NCI-H128 (cell line): ENCODE results near the gene SLC2A1.
A peak's percentile ranks its signal among the peaks of the same experiment; 100 is the strongest.

Source experiments
- DNase-seq: peaks from one replicate; lab custom pipeline; 2025; ENCODE audit not compliant: unreplicated experiment; lab: John Stamatoyannopoulos, UW

The SLC2A1 gene

GRCh38 chr1:42979896-42980800 is 21.5 kb upstream of the SLC2A1 start:
- DNase-seq, result no peak

DNA sequence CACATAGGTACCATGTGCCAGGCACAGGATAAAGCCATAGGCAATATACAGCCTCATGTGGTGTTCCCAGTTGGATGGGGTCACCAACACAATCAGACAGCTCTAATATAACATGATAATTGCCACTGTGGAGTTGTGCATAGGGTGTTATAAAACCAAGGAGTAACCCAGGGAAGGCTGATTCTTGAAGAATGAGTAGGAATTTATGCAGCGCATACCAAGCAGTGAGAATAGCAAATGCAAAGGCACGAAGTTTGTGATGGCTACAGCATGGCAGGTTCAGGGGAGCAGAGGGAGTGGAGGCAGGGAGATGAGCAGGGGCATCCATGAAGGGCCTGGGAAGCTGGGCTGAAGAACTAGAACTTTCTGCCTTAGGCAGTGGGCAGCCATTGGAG is 20.4 kb upstream of the SLC2A1 start:
- DNase-seq, result no peak

- no peak for DNase-seq
These were observed 19.8 kb upstream of the SLC2A1 start for GRCh38 chr1:42978317-42979035.

- no peak for DNase-seq
These were observed 19.0 kb upstream of the SLC2A1 start for GRCh38 chr1:42977653-42978052.

DNA sequence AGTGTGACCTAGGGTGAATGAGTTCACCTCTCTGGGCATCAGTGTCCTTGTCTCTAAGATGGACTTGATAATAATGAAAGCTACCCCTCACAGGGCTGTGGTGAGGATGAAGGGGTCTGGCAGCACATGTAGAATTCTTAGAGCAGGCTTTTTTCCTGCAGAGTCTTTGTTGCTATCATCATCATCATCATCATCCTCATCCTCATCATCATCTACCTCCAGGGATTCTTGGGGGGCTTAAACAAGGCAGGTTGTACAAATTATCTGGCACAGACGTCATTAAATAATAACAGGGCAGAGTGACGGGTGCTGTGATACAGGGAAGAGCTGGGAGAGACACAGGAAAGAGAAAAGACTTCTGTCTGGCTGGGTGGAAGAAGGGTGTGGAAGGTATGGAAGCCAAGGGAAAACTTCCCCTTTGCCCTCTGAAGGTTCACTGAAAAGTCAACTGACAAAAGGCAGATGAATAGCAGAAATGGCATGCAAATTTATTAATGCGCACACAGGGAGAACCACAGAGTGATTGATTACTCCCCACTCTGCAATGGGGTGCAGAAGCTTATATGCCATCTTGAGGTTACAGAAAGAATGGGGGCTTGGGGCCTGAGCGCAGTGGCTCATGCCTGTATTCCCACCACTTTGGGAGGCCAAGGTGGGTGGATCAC is 17.0 kb upstream of the SLC2A1 start:
- DNase-seq, result no peak

- DNase-seq, result no peak
These were observed 16.2 kb upstream of the SLC2A1 start for GRCh38 chr1:42974767-42975437.

- no peak for DNase-seq
These were observed 15.1 kb upstream of the SLC2A1 start for GRCh38 chr1:42973799-42974198.

GRCh38 chr1:42973286-42973685 is 14.6 kb upstream of the SLC2A1 start:
- no peak for DNase-seq

DNA sequence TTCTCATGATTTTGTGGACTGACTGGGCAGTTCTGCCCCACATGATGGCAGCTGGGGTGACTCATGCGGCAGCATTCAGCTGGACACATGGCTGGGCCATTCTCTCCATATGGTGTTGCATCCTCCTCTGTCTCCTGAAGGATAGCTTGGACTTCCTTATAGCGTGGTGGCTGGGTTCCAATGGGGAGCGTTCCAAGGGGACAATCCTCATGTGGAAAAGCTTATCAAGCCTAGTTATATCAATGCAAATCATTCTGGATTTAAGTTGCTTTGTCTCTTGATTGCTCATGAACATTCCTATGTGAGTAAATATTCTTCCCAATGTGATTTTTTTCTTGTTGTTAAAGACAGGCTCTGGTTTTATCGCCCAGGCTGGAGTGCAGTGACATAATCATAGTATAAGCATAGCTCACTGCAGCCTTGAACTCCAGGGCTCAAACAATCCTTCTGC is 13.2 kb upstream of the SLC2A1 start:
- no peak for DNase-seq

DNA sequence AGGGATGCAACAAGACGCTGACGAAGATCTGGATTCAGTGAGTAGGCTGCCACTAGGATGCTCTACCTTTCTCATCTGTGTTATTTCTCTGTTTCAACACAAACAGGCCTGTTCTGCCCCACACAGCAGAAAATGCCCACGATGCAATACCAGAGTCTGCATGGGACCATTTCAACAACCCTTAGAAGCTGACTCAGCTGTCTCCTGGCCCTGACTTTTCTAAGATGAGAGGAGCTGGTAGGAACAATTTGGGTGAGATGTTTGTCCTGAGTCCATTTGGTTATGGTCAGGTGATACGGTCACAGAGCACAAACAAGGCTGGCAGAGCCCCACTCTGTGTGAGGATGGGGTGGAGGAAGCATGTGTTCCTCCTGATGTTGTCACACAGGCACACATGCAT is 11.5 kb upstream of the SLC2A1 start:
- no peak for DNase-seq

GRCh38 chr1:42968654-42969053 is 10.0 kb upstream of the SLC2A1 start:
- DNase-seq, result no peak

DNA sequence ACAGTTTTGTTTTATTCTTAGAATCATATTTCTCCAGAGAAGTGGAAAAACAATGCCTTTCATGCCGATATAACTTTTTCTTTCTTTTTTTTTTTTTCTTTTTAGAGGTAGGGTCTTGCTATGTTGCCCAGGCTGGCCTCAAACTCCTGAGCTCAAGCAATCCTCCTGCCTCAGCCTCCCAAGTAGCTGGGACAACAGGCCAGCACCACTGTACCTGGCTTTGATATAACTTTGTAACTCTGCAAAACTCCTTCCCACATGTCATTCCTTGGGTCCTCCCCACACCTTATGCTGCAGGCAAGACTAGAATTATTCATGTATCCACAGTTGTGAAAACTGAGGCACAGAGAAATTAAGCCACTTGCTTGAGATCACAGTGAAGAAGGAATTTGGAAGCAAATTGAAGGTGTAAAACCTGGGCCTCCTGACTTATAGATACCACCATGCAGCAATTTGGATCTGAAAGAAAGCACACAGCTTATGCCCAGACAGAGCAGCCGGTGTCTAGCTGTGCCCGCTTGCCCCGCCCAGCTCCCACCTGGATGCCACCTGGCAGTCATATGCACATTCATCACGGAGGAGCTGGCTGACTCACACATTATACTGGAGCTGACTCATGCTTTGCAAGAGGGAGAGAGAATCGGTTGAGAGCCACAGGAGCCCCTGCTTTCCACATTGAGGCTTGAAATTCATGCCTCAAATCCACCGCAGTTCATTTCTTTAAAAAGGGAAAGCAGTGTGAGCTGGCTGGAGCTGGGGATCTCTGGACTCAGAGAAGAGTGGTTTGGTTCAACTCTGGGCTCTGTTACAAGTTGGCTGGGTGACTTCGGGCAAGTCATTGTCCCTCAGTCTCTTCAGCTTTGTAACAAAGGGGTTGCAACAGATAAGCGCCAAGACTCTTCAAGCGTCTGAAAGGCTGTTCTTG is 8.3 kb upstream of the SLC2A1 start:
- peak; percentile 79 for DNase-seq

DNA sequence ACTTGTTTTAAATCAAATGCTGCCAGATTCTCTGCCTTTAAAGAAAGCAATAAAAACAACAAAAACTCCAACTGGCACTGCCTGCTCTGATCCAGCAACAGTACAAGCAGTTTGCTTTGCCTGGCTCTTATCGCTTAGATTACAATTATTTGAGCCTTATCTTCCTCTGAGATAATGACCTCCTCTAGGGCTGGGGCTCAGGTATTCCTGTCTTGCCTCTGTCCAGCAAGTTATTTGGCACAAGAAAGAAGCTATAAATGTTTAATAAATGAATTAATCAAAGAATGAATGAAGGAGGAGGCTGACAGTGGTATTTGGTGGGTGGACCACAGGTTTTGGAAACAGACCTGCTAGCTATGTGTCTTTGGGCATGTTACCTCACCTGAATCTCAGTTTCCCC is 6.7 kb upstream of the SLC2A1 start:
- DNase-seq, result no peak

- DNase-seq, result no peak
These were observed 5.6 kb upstream of the SLC2A1 start for GRCh38 chr1:42964044-42964812.

DNA sequence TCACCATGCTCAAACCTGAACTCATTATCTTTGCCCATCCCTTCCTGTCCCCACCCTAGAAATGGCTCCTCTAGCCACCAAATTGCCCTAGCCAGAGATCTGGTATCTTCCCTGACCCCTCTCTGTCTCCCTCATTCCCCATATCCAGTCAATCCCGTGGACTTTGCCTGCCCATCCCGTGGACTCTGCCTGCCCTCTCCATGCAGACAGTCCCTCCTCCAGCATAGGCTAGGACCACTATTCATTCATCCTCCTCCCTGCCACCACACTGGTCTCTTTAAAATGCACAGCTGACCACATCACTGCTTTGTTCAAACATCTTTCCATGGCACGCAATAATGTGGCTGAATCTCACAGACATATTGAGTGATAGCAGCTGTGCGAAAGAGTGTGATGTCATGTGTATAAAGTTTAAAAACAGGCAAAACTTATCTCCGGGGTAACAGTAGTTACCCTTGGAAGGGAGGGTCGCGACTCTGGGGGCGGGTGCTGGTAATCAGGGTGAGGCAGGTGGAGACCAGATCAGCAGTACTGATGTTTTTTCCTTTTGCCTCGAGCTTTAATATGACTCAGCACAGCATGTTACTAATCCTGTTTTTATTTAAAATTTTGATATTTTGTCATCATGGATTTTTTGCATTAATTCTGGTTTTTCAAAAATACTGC is 4.8 kb upstream of the SLC2A1 start:
- no peak for DNase-seq

DNA sequence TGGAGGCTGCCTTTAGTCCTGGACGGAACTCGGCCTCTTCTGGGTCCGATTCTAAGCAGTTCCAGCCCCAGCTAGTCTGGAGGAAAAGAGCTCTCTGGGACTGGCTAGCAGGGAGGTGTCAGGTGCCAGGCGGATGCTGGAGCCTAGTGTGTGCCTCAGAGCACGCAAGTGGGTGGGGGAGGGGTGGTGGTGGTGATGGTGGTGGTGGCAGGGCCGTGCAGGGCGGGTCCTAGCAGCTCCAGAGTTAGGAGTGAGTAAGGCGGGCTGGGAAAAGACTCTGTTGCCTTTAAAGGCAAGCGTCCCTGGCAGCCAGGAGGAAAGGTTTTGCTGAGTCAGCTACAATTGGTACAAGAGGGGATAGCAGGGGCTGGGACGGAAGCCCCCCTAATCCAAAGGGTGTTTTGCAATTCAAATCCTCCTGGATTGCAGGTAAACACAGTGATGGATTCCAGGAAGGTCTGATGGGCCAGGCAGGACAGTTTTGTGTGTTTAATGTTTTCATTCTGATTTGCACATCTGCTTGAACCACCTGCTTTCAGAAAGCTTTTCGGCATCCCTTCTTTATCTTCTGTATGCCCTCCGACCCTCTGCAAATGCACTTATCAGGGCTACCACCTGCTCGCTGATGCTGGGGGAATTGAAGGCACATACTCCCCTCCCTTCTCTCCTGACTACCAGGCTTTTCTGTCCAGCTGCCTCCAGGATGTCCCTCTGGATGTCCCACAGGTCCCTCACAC is 4.1 kb upstream of the SLC2A1 start:
- DNase-seq, result peak; percentile 80

GRCh38 chr1:42961312-42962091 is 2.8 kb upstream of the SLC2A1 start:
- DNase-seq, result no peak
